ENCODE data around the gene FOXD3.

DNA sequence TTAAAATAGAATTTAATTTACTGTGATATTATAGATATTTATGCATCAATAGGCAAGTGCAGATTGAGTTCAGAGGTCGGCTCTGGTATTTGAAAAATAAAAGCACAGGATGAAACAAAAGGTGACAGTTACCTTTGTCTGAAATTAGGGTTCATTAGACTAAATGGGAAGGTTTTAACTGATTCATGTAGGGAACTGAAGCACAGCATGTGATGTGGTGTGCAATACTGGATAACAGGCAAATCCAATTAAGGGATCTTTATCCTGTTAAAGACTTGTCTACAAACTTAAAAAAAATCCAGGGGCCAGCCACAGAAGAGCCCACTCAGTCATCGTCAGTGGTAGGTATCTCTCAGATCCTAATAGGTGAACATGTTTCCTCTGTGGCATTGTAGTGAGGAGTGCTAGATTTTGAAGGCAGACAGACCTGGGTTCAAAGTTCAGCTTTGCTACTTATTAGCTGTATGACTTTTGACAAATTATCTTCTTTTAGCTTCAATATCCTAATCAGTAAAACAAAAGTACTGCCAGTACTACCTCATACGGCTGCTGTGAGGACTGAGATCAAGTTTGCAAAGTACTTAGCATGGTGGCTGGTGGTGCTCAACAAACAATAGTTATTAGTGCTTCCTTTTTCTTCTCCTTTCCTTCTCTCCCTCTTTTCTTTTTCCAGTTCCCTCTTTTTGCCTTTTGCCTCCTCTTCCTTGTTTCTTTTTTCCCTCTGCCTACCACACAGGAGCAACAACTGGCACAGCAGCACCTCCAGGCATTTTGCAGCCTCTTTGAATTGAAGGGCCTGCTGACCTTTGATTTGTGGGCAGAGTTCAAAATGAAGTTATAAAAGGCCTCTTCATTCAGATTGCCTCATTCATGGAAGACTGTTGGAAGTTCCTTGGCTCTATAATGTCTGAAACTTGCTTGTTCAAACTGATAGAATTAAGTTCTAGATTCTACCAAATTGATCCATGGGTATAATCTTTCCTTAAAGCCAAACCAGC is 44.9 kb upstream of the FOXD3 start:
- TF ChIP-seq POLR2A (IDR thresholded peaks at IDR 0.05; ENCODE audit: low read depth) (no peak), EP300 (IDR thresholded peaks at IDR 0.05) (no peak), POLR2AphosphoS5 (IDR thresholded peaks at IDR 0.05) (no peak)
- TF ChIP-seq, protein P1, sequence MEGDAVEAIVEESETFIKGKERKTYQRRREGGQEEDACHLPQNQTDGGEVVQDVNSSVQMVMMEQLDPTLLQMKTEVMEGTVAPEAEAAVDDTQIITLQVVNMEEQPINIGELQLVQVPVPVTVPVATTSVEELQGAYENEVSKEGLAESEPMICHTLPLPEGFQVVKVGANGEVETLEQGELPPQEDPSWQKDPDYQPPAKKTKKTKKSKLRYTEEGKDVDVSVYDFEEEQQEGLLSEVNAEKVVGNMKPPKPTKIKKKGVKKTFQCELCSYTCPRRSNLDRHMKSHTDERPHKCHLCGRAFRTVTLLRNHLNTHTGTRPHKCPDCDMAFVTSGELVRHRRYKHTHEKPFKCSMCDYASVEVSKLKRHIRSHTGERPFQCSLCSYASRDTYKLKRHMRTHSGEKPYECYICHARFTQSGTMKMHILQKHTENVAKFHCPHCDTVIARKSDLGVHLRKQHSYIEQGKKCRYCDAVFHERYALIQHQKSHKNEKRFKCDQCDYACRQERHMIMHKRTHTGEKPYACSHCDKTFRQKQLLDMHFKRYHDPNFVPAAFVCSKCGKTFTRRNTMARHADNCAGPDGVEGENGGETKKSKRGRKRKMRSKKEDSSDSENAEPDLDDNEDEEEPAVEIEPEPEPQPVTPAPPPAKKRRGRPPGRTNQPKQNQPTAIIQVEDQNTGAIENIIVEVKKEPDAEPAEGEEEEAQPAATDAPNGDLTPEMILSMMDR (IDR thresholded peaks at IDR 0.05): no peak

Data from esophagus muscularis mucosa (tissue), 4 donors.